GM23338 (cell line): Measurements from ENCODE around the gene ZDHHC7. TPM values are rescaled to one million over a fixed set of nuclear protein-coding genes. Genes with fewer than 3 reads are reported as not detected.

ENCODE experiments used
- ATAC-seq: fragments of 200-7000 bp; cut with Tn5 transposase; 3 replicates; pipeline ENCODE4 v1.9.1; 2020
- DNase-seq: peaks from one replicate; pipeline ENCODE4 v3.0.0-alpha.2; 2015; ENCODE audit warnings: low spot score
- H2AFZ ChIP-seq: fragments of 200-600 bp; sonication (generic); 2 replicates; pipeline ENCODE4 v1.8.0; 2016; ENCODE audit warnings: antibody characterized with exemption, mild to moderate bottlenecking, moderate library complexity
- H3F3A ChIP-seq: fragments of 200-600 bp; sonication (generic); replicated peaks from 2 replicates; pipeline ENCODE4 v1.8.0; 2017; ENCODE audit warnings: antibody characterized with exemption, mixed run types, low read depth
- H3K27ac ChIP-seq: fragments of 200-600 bp; sonication (generic); 2 replicates; pipeline ENCODE4 v1.6.1; 2016; ENCODE audit warnings: low read depth
- H3K27me3 ChIP-seq: fragments of 200-600 bp; sonication (generic); 2 replicates; pipeline ENCODE4 v1.8.0; 2016; ENCODE audit warnings: mild to moderate bottlenecking, mixed run types, moderate library complexity; ENCODE audit not compliant: insufficient read depth
- H3K36me3 ChIP-seq: fragments of 200-600 bp; sonication (generic); 2 replicates; pipeline ENCODE4 v1.8.0; 2016; ENCODE audit warnings: mild to moderate bottlenecking; ENCODE audit not compliant: insufficient read depth
- H3K4me1 ChIP-seq: fragments of 200-600 bp; sonication (generic); 2 replicates; pipeline ENCODE4 v1.8.0; 2016; ENCODE audit warnings: mild to moderate bottlenecking, moderate library complexity; ENCODE audit not compliant: insufficient read depth
- H3K4me2 ChIP-seq: fragments of 200-600 bp; sonication (generic); 2 replicates; pipeline ENCODE4 v1.7.1; 2017; ENCODE audit warnings: mixed run types
- H3K4me3 ChIP-seq: fragments of 200-600 bp; sonication (generic); 2 replicates; pipeline ENCODE4 v1.6.1; 2016; ENCODE audit warnings: mixed run types
- H3K79me2 ChIP-seq: fragments of 200-600 bp; sonication (generic); replicated peaks from 2 replicates; pipeline ENCODE4 v1.8.0; 2017; ENCODE audit warnings: mild to moderate bottlenecking; ENCODE audit not compliant: insufficient read depth
- H3K9me2 ChIP-seq: fragments of 200-600 bp; sonication (generic); 2 replicates; pipeline ENCODE4 v1.8.0; 2017; ENCODE audit not compliant: insufficient read depth
- H4K20me1 ChIP-seq: fragments of 200-600 bp; sonication (generic); replicated peaks from 2 replicates; pipeline ENCODE4 v1.8.0; 2017; ENCODE audit warnings: mild to moderate bottlenecking; ENCODE audit not compliant: insufficient read depth
- H3K27ac Mint-ChIP-seq: 2 replicates; pipeline ENCODE4 v1.8.0; 2020; ENCODE audit warnings: inconsistent platforms, mild to moderate bottlenecking, moderate library complexity, mixed read lengths
- H3K27me3 Mint-ChIP-seq: 3 replicates; pipeline ENCODE4 v1.8.0; 2022; ENCODE audit warnings: low read depth, mild to moderate bottlenecking, moderate library complexity, mixed read lengths, inconsistent platforms; ENCODE audit not compliant: insufficient read depth, poor library complexity
- H3K36me3 Mint-ChIP-seq: 3 replicates; pipeline ENCODE4 v1.8.0; 2021; ENCODE audit warnings: low read depth, mild to moderate bottlenecking, inconsistent platforms, moderate library complexity, mixed read lengths
- H3K4me1 Mint-ChIP-seq: 3 replicates; pipeline ENCODE4 v1.8.0; 2020; ENCODE audit warnings: mild to moderate bottlenecking, inconsistent platforms, mixed read lengths
- H3K4me3 Mint-ChIP-seq: 3 replicates; pipeline ENCODE4 v1.8.0; 2021; ENCODE audit warnings: moderate library complexity, mild to moderate bottlenecking, inconsistent platforms, mixed read lengths
- H3K9me3 Mint-ChIP-seq: 3 replicates; pipeline ENCODE4 v1.8.0; 2020; ENCODE audit warnings: moderate library complexity, mild to moderate bottlenecking, inconsistent platforms, mixed read lengths
- CREB1 ChIP-seq: fragments of 250-450 bp; sonication (Bioruptor Pico); IDR thresholded peaks from 2 replicates; pipeline ENCODE4 v1.5.0; 2020; ENCODE audit warnings: low read depth, mild to moderate bottlenecking, moderate library complexity
- EZH2 ChIP-seq: fragments of 200-600 bp; sonication (generic); IDR thresholded peaks from one replicate; pipeline ENCODE4 v1.8.0; 2017; ENCODE audit warnings: antibody characterized with exemption, mild to moderate bottlenecking, low read depth; ENCODE audit not compliant: unreplicated experiment
- EZH2phosphoT487 ChIP-seq: fragments of 200-600 bp; sonication (generic); IDR thresholded peaks from one replicate; pipeline ENCODE4 v1.8.1; 2018; ENCODE audit warnings: antibody characterized with exemption; ENCODE audit not compliant: unreplicated experiment
- JUNB ChIP-seq: IDR thresholded peaks from one replicate; pipeline ENCODE4 v1.6.1; 2016; ENCODE audit warnings: antibody characterized with exemption; ENCODE audit not compliant: unreplicated experiment
- NANOG ChIP-seq: IDR thresholded peaks from 2 replicates; pipeline ENCODE4 v1.6.1; 2016; ENCODE audit warnings: antibody characterized with exemption, borderline replicate concordance
- POLR2AphosphoS5 ChIP-seq: IDR thresholded peaks from 2 replicates; pipeline ENCODE4 v1.6.1; 2016; ENCODE audit warnings: antibody characterized with exemption, low read depth
- STAT1 ChIP-seq: IDR thresholded peaks from one replicate; pipeline ENCODE4 v1.6.1; 2016; ENCODE audit warnings: antibody characterized with exemption; ENCODE audit not compliant: unreplicated experiment
- ZNF114 ChIP-seq: fragments of 250-450 bp; sonication (Bioruptor Pico); IDR thresholded peaks from 2 replicates; pipeline ENCODE4 v1.5.0; 2020; ENCODE audit warnings: mild to moderate bottlenecking, moderate library complexity
- ZNF331 ChIP-seq: fragments of 250-450 bp; sonication (Bioruptor Pico); IDR thresholded peaks from 2 replicates; pipeline ENCODE4 v1.5.0; 2020; ENCODE audit warnings: low read depth, mild to moderate bottlenecking, moderate library complexity
- polyA plus RNA-seq: library from polyadenylated mRNA; unstranded; fragments of >200 nt; fragmentation: Nextera tagmentation; extraction: Ambion mirVana; gene quantifications from 2 replicates; pipeline ENCODE4 v1.2.1, GENCODE V29; 2016
- total RNA-seq: library from RNA; depleted of rRNA; stranded (reverse); fragments of >200 nt; shearing (Covaris generic); gene quantifications from 2 replicates; pipeline ENCODE4 v1.2.3, GENCODE V29; 2014
- TF ChIP-seq, protein P1 (sequence below), 2 experiments: fragments of 200-600 bp in 1 of 2; sonication (generic) in 1 of 2; conservative IDR thresholded peaks; 2 replicates each; pipeline versions ENCODE4 v1.5.1 to v1.6.1; 2016 to 2017; ENCODE audit warnings: antibody characterized with exemption in 2 of 2, low read depth in 2 of 2, mild to moderate bottlenecking in 2 of 2, moderate library complexity in 1 of 2
- TF ChIP-seq, protein P2 (sequence below): fragments of 250-450 bp; sonication (Bioruptor Pico); IDR thresholded peaks from 2 replicates; pipeline ENCODE4 v1.5.0; 2020; ENCODE audit warnings: mild to moderate bottlenecking, moderate library complexity
- TF ChIP-seq, protein P3 (sequence below): IDR thresholded peaks from 2 replicates; pipeline ENCODE4 v1.6.1; 2016; ENCODE audit warnings: antibody characterized with exemption
- TF ChIP-seq, protein P4 (sequence below): IDR thresholded peaks from one replicate; pipeline ENCODE4 v1.6.1; 2018; ENCODE audit warnings: antibody characterized with exemption; ENCODE audit not compliant: unreplicated experiment

ZDHHC7 gene
- total and polyA plus RNA-seq, 2 experiments from 2014 or later = 13.1 to 46.1 TPM

DNA sequence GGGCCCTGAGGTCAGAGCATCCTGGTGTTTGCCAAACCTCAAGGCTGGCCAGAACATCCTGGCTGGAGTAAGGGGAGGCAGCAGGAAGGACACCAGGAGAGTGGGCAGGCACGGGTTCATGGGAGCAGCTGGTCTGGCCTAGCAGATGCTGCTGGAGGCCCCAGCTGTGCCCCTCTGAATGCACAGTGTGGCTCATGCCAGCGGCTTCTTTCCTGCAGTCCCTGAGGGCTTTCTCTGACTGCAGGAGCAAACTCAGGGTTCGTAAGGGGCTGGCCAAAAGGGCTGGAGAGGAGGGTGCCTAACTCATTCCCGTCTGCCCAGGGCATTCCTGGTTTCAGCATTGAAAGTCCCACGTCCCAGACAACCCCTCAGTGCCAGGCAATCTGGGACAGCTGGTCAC lies 78.7 kb downstream of the ZDHHC7 start:
- DNase-seq = no peak
- no peaks in the 10 kb centered on the region; the same call in 2 of the 3 replicates for H3K36me3 Mint-ChIP-seq
- H3F3A ChIP-seq = no peaks in the 10 kb centered on the region
- no peaks in the 10 kb centered on the region for H3K4me1 ChIP-seq
- H3K27me3 Mint-ChIP-seq = peaks cover 5% of the 10 kb centered on the region
- no peak overlapping the region for H3K4me3 ChIP-seq
- H3K4me1 Mint-ChIP-seq = no peaks in the 10 kb centered on the region
- no peaks in the 10 kb centered on the region for H3K36me3 ChIP-seq
- no peak overlapping the region for H3K4me2 ChIP-seq
- no peak overlapping the region for H2AFZ ChIP-seq
- H3K27ac ChIP-seq = no peak overlapping the region
- no peaks in the 10 kb centered on the region for H3K27me3 ChIP-seq
- H3K27ac Mint-ChIP-seq = no peak overlapping the region
- TF ChIP-seq NANOG (no peak), CREB1 (CRISPR knock-in tag) (no peak), STAT1 (no peak), ZNF331 (CRISPR knock-in tag) (no peak), POLR2AphosphoS5 (no peak), EZH2phosphoT487 (no peak), ZNF114 (CRISPR knock-in tag) (no peak), JUNB (no peak), EZH2 (no peak)
- TF ChIP-seq, protein P1, sequence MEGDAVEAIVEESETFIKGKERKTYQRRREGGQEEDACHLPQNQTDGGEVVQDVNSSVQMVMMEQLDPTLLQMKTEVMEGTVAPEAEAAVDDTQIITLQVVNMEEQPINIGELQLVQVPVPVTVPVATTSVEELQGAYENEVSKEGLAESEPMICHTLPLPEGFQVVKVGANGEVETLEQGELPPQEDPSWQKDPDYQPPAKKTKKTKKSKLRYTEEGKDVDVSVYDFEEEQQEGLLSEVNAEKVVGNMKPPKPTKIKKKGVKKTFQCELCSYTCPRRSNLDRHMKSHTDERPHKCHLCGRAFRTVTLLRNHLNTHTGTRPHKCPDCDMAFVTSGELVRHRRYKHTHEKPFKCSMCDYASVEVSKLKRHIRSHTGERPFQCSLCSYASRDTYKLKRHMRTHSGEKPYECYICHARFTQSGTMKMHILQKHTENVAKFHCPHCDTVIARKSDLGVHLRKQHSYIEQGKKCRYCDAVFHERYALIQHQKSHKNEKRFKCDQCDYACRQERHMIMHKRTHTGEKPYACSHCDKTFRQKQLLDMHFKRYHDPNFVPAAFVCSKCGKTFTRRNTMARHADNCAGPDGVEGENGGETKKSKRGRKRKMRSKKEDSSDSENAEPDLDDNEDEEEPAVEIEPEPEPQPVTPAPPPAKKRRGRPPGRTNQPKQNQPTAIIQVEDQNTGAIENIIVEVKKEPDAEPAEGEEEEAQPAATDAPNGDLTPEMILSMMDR (conservative IDR thresholded peaks at IDR 0.05; ENCODE audit: low read depth in 2 of 2) = no peak
- TF ChIP-seq, protein P2, sequence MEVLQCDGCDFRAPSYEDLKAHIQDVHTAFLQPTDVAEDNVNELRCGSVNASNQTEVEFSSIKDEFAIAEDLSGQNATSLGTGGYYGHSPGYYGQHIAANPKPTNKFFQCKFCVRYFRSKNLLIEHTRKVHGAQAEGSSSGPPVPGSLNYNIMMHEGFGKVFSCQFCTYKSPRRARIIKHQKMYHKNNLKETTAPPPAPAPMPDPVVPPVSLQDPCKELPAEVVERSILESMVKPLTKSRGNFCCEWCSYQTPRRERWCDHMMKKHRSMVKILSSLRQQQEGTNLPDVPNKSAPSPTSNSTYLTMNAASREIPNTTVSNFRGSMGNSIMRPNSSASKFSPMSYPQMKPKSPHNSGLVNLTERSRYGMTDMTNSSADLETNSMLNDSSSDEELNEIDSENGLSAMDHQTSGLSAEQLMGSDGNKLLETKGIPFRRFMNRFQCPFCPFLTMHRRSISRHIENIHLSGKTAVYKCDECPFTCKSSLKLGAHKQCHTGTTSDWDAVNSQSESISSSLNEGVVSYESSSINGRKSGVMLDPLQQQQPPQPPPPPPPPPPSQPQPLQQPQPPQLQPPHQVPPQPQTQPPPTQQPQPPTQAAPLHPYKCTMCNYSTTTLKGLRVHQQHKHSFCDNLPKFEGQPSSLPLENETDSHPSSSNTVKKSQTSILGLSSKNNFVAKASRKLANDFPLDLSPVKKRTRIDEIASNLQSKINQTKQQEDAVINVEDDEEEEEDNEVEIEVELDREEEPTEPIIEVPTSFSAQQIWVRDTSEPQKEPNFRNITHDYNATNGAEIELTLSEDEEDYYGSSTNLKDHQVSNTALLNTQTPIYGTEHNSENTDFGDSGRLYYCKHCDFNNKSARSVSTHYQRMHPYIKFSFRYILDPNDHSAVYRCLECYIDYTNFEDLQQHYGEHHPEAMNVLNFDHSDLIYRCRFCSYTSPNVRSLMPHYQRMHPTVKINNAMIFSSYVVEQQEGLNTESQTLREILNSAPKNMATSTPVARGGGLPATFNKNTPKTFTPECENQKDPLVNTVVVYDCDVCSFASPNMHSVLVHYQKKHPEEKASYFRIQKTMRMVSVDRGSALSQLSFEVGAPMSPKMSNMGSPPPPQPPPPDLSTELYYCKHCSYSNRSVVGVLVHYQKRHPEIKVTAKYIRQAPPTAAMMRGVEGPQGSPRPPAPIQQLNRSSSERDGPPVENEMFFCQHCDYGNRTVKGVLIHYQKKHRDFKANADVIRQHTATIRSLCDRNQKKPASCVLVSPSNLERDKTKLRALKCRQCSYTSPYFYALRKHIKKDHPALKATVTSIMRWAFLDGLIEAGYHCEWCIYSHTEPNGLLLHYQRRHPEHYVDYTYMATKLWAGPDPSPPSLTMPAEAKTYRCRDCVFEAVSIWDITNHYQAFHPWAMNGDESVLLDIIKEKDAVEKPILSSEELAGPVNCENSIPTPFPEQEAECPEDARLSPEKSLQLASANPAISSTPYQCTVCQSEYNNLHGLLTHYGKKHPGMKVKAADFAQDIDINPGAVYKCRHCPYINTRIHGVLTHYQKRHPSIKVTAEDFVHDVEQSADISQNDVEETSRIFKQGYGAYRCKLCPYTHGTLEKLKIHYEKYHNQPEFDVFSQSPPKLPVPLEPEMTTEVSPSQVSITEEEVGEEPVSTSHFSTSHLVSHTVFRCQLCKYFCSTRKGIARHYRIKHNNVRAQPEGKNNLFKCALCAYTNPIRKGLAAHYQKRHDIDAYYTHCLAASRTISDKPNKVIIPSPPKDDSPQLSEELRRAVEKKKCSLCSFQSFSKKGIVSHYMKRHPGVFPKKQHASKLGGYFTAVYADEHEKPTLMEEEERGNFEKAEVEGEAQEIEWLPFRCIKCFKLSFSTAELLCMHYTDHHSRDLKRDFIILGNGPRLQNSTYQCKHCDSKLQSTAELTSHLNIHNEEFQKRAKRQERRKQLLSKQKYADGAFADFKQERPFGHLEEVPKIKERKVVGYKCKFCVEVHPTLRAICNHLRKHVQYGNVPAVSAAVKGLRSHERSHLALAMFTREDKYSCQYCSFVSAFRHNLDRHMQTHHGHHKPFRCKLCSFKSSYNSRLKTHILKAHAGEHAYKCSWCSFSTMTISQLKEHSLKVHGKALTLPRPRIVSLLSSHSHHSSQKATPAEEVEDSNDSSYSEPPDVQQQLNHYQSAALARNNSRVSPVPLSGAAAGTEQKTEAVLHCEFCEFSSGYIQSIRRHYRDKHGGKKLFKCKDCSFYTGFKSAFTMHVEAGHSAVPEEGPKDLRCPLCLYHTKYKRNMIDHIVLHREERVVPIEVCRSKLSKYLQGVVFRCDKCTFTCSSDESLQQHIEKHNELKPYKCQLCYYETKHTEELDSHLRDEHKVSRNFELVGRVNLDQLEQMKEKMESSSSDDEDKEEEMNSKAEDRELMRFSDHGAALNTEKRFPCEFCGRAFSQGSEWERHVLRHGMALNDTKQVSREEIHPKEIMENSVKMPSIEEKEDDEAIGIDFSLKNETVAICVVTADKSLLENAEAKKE (CRISPR knock-in tag) = no peak
- TF ChIP-seq, protein P3, sequence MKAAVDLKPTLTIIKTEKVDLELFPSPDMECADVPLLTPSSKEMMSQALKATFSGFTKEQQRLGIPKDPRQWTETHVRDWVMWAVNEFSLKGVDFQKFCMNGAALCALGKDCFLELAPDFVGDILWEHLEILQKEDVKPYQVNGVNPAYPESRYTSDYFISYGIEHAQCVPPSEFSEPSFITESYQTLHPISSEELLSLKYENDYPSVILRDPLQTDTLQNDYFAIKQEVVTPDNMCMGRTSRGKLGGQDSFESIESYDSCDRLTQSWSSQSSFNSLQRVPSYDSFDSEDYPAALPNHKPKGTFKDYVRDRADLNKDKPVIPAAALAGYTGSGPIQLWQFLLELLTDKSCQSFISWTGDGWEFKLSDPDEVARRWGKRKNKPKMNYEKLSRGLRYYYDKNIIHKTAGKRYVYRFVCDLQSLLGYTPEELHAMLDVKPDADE = no peak
- TF ChIP-seq, protein P4, sequence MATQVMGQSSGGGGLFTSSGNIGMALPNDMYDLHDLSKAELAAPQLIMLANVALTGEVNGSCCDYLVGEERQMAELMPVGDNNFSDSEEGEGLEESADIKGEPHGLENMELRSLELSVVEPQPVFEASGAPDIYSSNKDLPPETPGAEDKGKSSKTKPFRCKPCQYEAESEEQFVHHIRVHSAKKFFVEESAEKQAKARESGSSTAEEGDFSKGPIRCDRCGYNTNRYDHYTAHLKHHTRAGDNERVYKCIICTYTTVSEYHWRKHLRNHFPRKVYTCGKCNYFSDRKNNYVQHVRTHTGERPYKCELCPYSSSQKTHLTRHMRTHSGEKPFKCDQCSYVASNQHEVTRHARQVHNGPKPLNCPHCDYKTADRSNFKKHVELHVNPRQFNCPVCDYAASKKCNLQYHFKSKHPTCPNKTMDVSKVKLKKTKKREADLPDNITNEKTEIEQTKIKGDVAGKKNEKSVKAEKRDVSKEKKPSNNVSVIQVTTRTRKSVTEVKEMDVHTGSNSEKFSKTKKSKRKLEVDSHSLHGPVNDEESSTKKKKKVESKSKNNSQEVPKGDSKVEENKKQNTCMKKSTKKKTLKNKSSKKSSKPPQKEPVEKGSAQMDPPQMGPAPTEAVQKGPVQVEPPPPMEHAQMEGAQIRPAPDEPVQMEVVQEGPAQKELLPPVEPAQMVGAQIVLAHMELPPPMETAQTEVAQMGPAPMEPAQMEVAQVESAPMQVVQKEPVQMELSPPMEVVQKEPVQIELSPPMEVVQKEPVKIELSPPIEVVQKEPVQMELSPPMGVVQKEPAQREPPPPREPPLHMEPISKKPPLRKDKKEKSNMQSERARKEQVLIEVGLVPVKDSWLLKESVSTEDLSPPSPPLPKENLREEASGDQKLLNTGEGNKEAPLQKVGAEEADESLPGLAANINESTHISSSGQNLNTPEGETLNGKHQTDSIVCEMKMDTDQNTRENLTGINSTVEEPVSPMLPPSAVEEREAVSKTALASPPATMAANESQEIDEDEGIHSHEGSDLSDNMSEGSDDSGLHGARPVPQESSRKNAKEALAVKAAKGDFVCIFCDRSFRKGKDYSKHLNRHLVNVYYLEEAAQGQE = no peak
- no peaks in the 10 kb centered on the region for H4K20me1 ChIP-seq
- no peaks in the 10 kb centered on the region for H3K79me2 ChIP-seq
- no peak overlapping the region for H3K4me3 Mint-ChIP-seq
- ATAC-seq = no peak
- H3K9me2 ChIP-seq = no peaks in the 10 kb centered on the region
- no peaks in the 10 kb centered on the region; the same call in 2 of the 3 replicates for H3K9me3 Mint-ChIP-seq
